HCT116 (cell line): ENCODE data around the gene EHBP1. TPM values are rescaled to one million over a fixed set of nuclear protein-coding genes. Genes with fewer than 3 reads are reported as not detected.

Experiments
- ATAC-seq: fragments of 200-7000 bp; cut with Tn5 transposase; 2 replicates; pipeline ENCODE4 v1.9.1; 2020; ENCODE audit warnings: mild to moderate bottlenecking, moderate library complexity
- BruUV-seq: library from RNA; stranded (reverse); fragments of 400-500 nt; replicated peaks from 2 replicates; lab custom pipeline; 2021; lab: Mats Ljungman, UMichigan
- CTCF ChIA-PET: fragments of 300-600 bp; sonication (Branson Sonifier 250); formaldehyde crosslinking; loops from one replicate; lab custom pipeline; 2021; ENCODE audit warnings: antibody characterized with exemption; lab: Charles Lee
- POLR2A ChIA-PET: fragments of 300-600, 350-600 bp; sonication (Branson Sonifier 250); formaldehyde crosslinking; loops from one replicate; lab custom pipeline; 2021; ENCODE audit warnings: antibody characterized with exemption; lab: Charles Lee
- RAD21 ChIA-PET, 2 experiments: fragments of 300-600 bp; sonication (Branson Sonifier 250); formaldehyde crosslinking; loops; one replicate each; lab custom pipeline; 2023; ENCODE audit warnings: low total read pairs in 2 of 2; ENCODE audit not compliant: uncharacterized antibody in 2 of 2, unreplicated experiment in 2 of 2, low non-redundant PET in 1 of 2; lab: Charles Lee
- DNase-seq: peaks from one replicate; pipeline ENCODE4 v3.0.0-alpha.2; 2010; ENCODE audit warnings: low read depth, low spot score
- H2AFZ ChIP-seq: fragments of 200-600 bp; shearing (Covaris generic), sonication (generic); 2 replicates; pipeline ENCODE4 v1.6.1; 2017; ENCODE audit warnings: low read depth, mixed run types, mixed read lengths, antibody characterized with exemption, low read length; ENCODE audit not compliant: poor library complexity, severe bottlenecking
- H3K27ac ChIP-seq: 2 replicates; pipeline ENCODE4 v1.5.1; 2012; ENCODE audit warnings: low read depth, low read length
- H3K27me3 ChIP-seq: fragments of 200-600 bp; sonication (generic); 2 replicates; pipeline ENCODE4 v1.6.1; 2016; ENCODE audit warnings: mixed run types, low read length, mixed read lengths; ENCODE audit not compliant: insufficient read depth
- H3K36me3 ChIP-seq, 2 experiments: fragments of 200-500 bp in 1 of 2; fragments of 200-600 bp in 1 of 2; sonication (Bioruptor generic) in 1 of 2; sonication (generic) in 1 of 2; 2 replicates each; pipeline versions ENCODE4 v1.5.1 to v1.6.1; 2014 to 2016; ENCODE audit warnings: low read length in 2 of 2, inconsistent platforms in 1 of 2, mixed read lengths in 1 of 2, mixed run types in 1 of 2; ENCODE audit not compliant: insufficient read depth in 2 of 2, control insufficient read depth in 1 of 2
- H3K4me1 ChIP-seq, 2 experiments: fragments of 200-600 bp in 1 of 2; sonication (generic) in 1 of 2; 2 replicates each; pipeline versions ENCODE4 v1.5.1 to v1.6.1; 2012 to 2017; ENCODE audit warnings: low read length in 2 of 2, inconsistent platforms in 1 of 2, mild to moderate bottlenecking in 1 of 2, mixed read lengths in 1 of 2, mixed run types in 1 of 2, moderate library complexity in 1 of 2; ENCODE audit not compliant: insufficient read depth in 2 of 2, control insufficient read depth in 1 of 2
- H3K4me2 ChIP-seq: fragments of 200-600 bp; sonication (generic); 2 replicates; pipeline ENCODE4 v1.6.1; 2017; ENCODE audit warnings: mixed run types, low read length, mixed read lengths
- H3K4me3 ChIP-seq, 2 experiments: fragments of 200-600 bp in 1 of 2; sonication (generic) in 1 of 2; replicated peaks in 1 of 2; 2 replicates each; pipeline ENCODE4 v1.5.1; 2011 to 2016; ENCODE audit warnings: low read length in 2 of 2, control low read depth in 1 of 2, low read depth in 1 of 2, mild to moderate bottlenecking in 1 of 2, mixed read lengths in 1 of 2, mixed run types in 1 of 2
- H3K79me2 ChIP-seq: fragments of 200-600 bp; sonication (generic); 2 replicates; pipeline ENCODE4 v1.6.1; 2017; ENCODE audit warnings: mild to moderate bottlenecking, mixed run types, low read length, moderate library complexity, mixed read lengths; ENCODE audit not compliant: insufficient read depth
- H3K9ac ChIP-seq: fragments of 200-600 bp; sonication (generic); 2 replicates; pipeline ENCODE4 v1.6.1; 2016; ENCODE audit warnings: low read length, mixed read lengths
- H3K9me2 ChIP-seq: fragments of 200-600 bp; sonication (generic), shearing (Covaris generic); 2 replicates; pipeline ENCODE4 v1.6.1; 2017; ENCODE audit warnings: mixed run types, mild to moderate bottlenecking, moderate library complexity; ENCODE audit not compliant: insufficient read depth
- H3K9me3 ChIP-seq, 2 experiments: fragments of 200-500 bp in 1 of 2; fragments of 200-600 bp in 1 of 2; sonication (Bioruptor generic) in 1 of 2; sonication (generic) in 1 of 2; 2 replicates each; pipeline ENCODE4 v1.6.1; 2014 to 2017; ENCODE audit warnings: low read length in 2 of 2, mixed read lengths in 2 of 2, inconsistent platforms in 1 of 2, low read depth in 1 of 2, mild to moderate bottlenecking in 1 of 2, mixed run types in 1 of 2, moderate library complexity in 1 of 2; ENCODE audit not compliant: control insufficient read depth in 1 of 2, insufficient read depth in 1 of 2
- H4K20me1 ChIP-seq: fragments of 200-600 bp; sonication (generic), shearing (Covaris generic); 2 replicates; pipeline ENCODE4 v1.6.1; 2017; ENCODE audit warnings: mixed run types, mild to moderate bottlenecking, moderate library complexity; ENCODE audit not compliant: insufficient read depth
- ATF3 ChIP-seq: IDR thresholded peaks from 2 replicates; pipeline ENCODE4 v1.6.1; 2012
- CBX3 ChIP-seq: IDR thresholded peaks from 2 replicates; pipeline ENCODE4 v1.6.1; 2012; ENCODE audit warnings: low read depth
- CEBPB ChIP-seq: IDR thresholded peaks from 2 replicates; pipeline ENCODE4 v1.6.1; 2012; ENCODE audit warnings: low read depth
- CTCF ChIP-seq, 3 experiments: fragments of 200-600 bp in 1 of 3; sonication (generic) in 1 of 3; IDR thresholded peaks in 2 of 3; conservative IDR thresholded peaks in 1 of 3; 2 replicates each; pipeline ENCODE4 v1.5.1; 2012 to 2017; ENCODE audit warnings: low read depth in 2 of 3, low read length in 2 of 3, antibody characterized with exemption in 1 of 3, borderline replicate concordance in 1 of 3, control low read depth in 1 of 3, mild to moderate bottlenecking in 1 of 3, mixed read lengths in 1 of 3, mixed run types in 1 of 3, moderate library complexity in 1 of 3; ENCODE audit not compliant: insufficient read depth in 1 of 3
- EGR1 ChIP-seq: IDR thresholded peaks from 2 replicates; pipeline ENCODE4 v1.6.1; 2012; ENCODE audit warnings: low read depth
- ELF1 ChIP-seq: IDR thresholded peaks from 2 replicates; pipeline ENCODE4 v1.6.1; 2012; ENCODE audit warnings: low read depth, borderline replicate concordance
- EZH2 ChIP-seq: fragments of 200-600 bp; sonication (generic); IDR thresholded peaks from 2 replicates; pipeline ENCODE4 v1.6.1; 2017; ENCODE audit warnings: antibody characterized with exemption, mixed run types
- EZH2phosphoT487 ChIP-seq: fragments of 200-600 bp; IDR thresholded peaks from 2 replicates; pipeline ENCODE4 v1.6.1; 2018; ENCODE audit warnings: antibody characterized with exemption, borderline replicate concordance
- FOSL1 ChIP-seq: IDR thresholded peaks from 2 replicates; pipeline ENCODE4 v1.6.1; 2012; ENCODE audit warnings: low read depth
- JUND ChIP-seq: IDR thresholded peaks from 2 replicates; pipeline ENCODE4 v1.6.1; 2012
- MAX ChIP-seq: IDR thresholded peaks from 2 replicates; pipeline ENCODE4 v1.6.1; 2012
- POLR2A ChIP-seq: IDR thresholded peaks from 2 replicates; pipeline ENCODE4 v1.7.0; 2011; ENCODE audit warnings: borderline replicate concordance; ENCODE audit not compliant: insufficient read depth, insufficient read length; ENCODE audit errors: extremely low read depth
- POLR2AphosphoS5 ChIP-seq: IDR thresholded peaks from 2 replicates; pipeline ENCODE4 v1.6.1; 2011; ENCODE audit warnings: mild to moderate bottlenecking, low read depth, low read length, moderate library complexity
- RAD21 ChIP-seq: IDR thresholded peaks from 2 replicates; pipeline ENCODE4 v1.6.1; 2012; ENCODE audit warnings: low read depth, mild to moderate bottlenecking
- REST ChIP-seq: IDR thresholded peaks from 2 replicates; pipeline ENCODE4 v1.6.1; 2012; ENCODE audit warnings: low read depth
- SRF ChIP-seq: IDR thresholded peaks from 2 replicates; pipeline ENCODE4 v1.6.1; 2012; ENCODE audit warnings: low read depth
- YY1 ChIP-seq: IDR thresholded peaks from 2 replicates; pipeline ENCODE4 v1.6.1; 2011; ENCODE audit warnings: low read length, low read depth, moderate library complexity, mild to moderate bottlenecking; ENCODE audit not compliant: insufficient replicate concordance; ENCODE audit errors: extremely low read depth
- ZBTB33 ChIP-seq: IDR thresholded peaks from 2 replicates; pipeline ENCODE4 v1.6.1; 2011; ENCODE audit warnings: mild to moderate bottlenecking, low read length, moderate library complexity; ENCODE audit not compliant: insufficient replicate concordance; ENCODE audit errors: extremely low read depth
- ZFX ChIP-seq: fragments of 450-650 bp; IDR thresholded peaks from 2 replicates; pipeline ENCODE4 v1.6.1; 2017
- ZNF274 ChIP-seq: fragments of 200-500 bp; sonication (Bioruptor generic); IDR thresholded peaks from 2 replicates; pipeline ENCODE4 v1.6.1; 2014; ENCODE audit warnings: mild to moderate bottlenecking, low read depth, low read length, inconsistent platforms
- intact Hi-C: fragments of 100-400 bp; cut with micrococcal nuclease; formaldehyde crosslinking; loops from 2 replicates; pipeline ENCODE4 v1.10.0; 2022
- total RNA-seq: library from RNA; stranded (reverse); gene quantifications from one replicate; pipeline ENCODE4 v1.2.1, GENCODE V29; 2021; ENCODE audit not compliant: unreplicated experiment

Gene EHBP1
- total RNA-seq, 1 experiment from 2014 or later, result 89.9 TPM

GRCh38 chr2:62923242-62923641, 217.7 kb downstream of the EHBP1 start (continued):
- TF ChIP-seq ZNF274 (no peak), REST (no peak), SRF (no peak)

- ChIA-PET RAD21 (no interaction called here), POLR2A (no interaction called here), CTCF (no interaction called here)
- Histone ChIP-seq H3K27ac (no peak overlapping the region), H3K9me3 (no peaks in the 10 kb centered on the region), H3K9ac (no peak overlapping the region), H3K36me3 (no peaks in the 10 kb centered on the region; a peak in 1 of 4 replicates), H2AFZ (no peak overlapping the region), H3K9me2 (no peaks in the 10 kb centered on the region), H4K20me1 (no peaks in the 10 kb centered on the region), H3K4me3 (no peak overlapping the region), H3K4me1 (peaks cover 0 to 6% of the 10 kb centered on the region in 2 experiments; a peak in 1 of 4 replicates), H3K79me2 (peaks cover 4% of the 10 kb centered on the region), H3K4me2 (no peak overlapping the region), H3K27me3 (no peaks in the 10 kb centered on the region)
- ATAC-seq (no peak), DNase-seq (no peak)
- intact Hi-C loops, result no loop called here
- no TSS peak for BruUV-seq
- no peak for TF ChIP-seq ZBTB33
- no peak for TF ChIP-seq ZNF274
- TF ChIP-seq POLR2AphosphoS5, result no peak
- no peak for TF ChIP-seq ELF1
- TF ChIP-seq ATF3, result no peak
- TF ChIP-seq EGR1, result no peak
- TF ChIP-seq EZH2phosphoT487, result no peak
- TF ChIP-seq CTCF (IDR thresholded peaks at IDR 0.05 in 2 of 3, conservative IDR thresholded peaks at IDR 0.05 in 1 of 3; ENCODE audit: borderline replicate concordance in 1 of 3, insufficient read depth in 1 of 3, low read depth in 2 of 3, low read length in 2 of 3), result no peak
- no peak for TF ChIP-seq EZH2
- TF ChIP-seq CEBPB, result no peak
- no peak for TF ChIP-seq MAX
- TF ChIP-seq SRF, result no peak
- TF ChIP-seq POLR2A, result no peak
- TF ChIP-seq RAD21, result no peak
- TF ChIP-seq CBX3, result no peak
- TF ChIP-seq FOSL1, result no peak
- no peak for TF ChIP-seq JUND
- TF ChIP-seq ZFX, result no peak
- TF ChIP-seq YY1, result no peak
These were observed 218.4 kb downstream of the EHBP1 start for GRCh38 chr2:62923881-62924280.
